HEK293T (cell line): ENCODE data around the gene ATP5F1A.

ENCODE experiments used
- ARNT ChIP-seq: fragments of 450-650 bp; IDR thresholded peaks from 2 replicates; pipeline ENCODE4 v1.6.1; 2017; ENCODE audit warnings: mild to moderate bottlenecking
- CTBP1 ChIP-seq: fragments of 450-650 bp; IDR thresholded peaks from 2 replicates; pipeline ENCODE4 v1.6.1; 2016; ENCODE audit warnings: borderline replicate concordance
- ELF4 ChIP-seq: fragments of 450-650 bp; IDR thresholded peaks from 2 replicates; pipeline ENCODE4 v1.6.1; 2017; ENCODE audit warnings: antibody characterized with exemption
- FOXA1 ChIP-seq: fragments of 450-650 bp; IDR thresholded peaks from 2 replicates; pipeline ENCODE4 v1.6.1; 2016; ENCODE audit warnings: mild to moderate bottlenecking
- FOXK2 ChIP-seq: fragments of 450-650 bp; IDR thresholded peaks from 2 replicates; pipeline ENCODE4 v1.6.1; 2016; ENCODE audit warnings: mild to moderate bottlenecking
- FOXM1 ChIP-seq: fragments of 450-650 bp; IDR thresholded peaks from 2 replicates; pipeline ENCODE4 v1.6.1; 2017; ENCODE audit warnings: mild to moderate bottlenecking, borderline replicate concordance
- HDGF ChIP-seq: fragments of 450-650 bp; IDR thresholded peaks from 2 replicates; pipeline ENCODE4 v1.6.1; 2017; ENCODE audit warnings: antibody characterized with exemption, borderline replicate concordance
- NFRKB ChIP-seq: fragments of 450-650 bp; IDR thresholded peaks from 2 replicates; pipeline ENCODE4 v1.6.1; 2016; ENCODE audit warnings: mild to moderate bottlenecking, moderate library complexity
- SUZ12 ChIP-seq: fragments of 450-650 bp; IDR thresholded peaks from 2 replicates; pipeline ENCODE4 v1.6.1; 2016; ENCODE audit warnings: mild to moderate bottlenecking
- TARDBP ChIP-seq: fragments of 450-650 bp; IDR thresholded peaks from 2 replicates; pipeline ENCODE4 v1.6.1; 2016
- ZNF384 ChIP-seq: fragments of 450-650 bp; IDR thresholded peaks from 2 replicates; pipeline ENCODE4 v1.6.1; 2016

- TF ChIP-seq NFRKB: no peak
- TF ChIP-seq TARDBP: no peak
- no peak for TF ChIP-seq FOXM1
- TF ChIP-seq FOXA1: no peak
- TF ChIP-seq ELF4: no peak
- TF ChIP-seq ZNF384: no peak
- TF ChIP-seq CTBP1: no peak
- TF ChIP-seq ARNT: no peak
- TF ChIP-seq HDGF: no peak
- TF ChIP-seq FOXK2: no peak
- no peak for TF ChIP-seq SUZ12
Measured at GRCh38 chr18:46073474-46074331, 24.4 kb downstream of the ATP5F1A start.
